ENCODE data around the gene PFN1.

GRCh38 chr17:4947411-4948165 lies 742 bp downstream of the PFN1 start:
- TF ChIP-seq POLR2A (IDR thresholded peaks at IDR 0.05; ENCODE audit: low read length) (no peak), GATA1 (IDR thresholded peaks at IDR 0.05; ENCODE audit: low read depth, low read length) (no peak)
